Endothelial cell of umbilical vein (primary cell): Measurements from ENCODE around the gene FLRT1. TPM values are rescaled to one million over a fixed set of nuclear protein-coding genes. Genes with fewer than 3 reads are reported as not detected.

Experiments used
- BruUV-seq: library from RNA; stranded (reverse); fragments of 400-500 nt; replicated peaks from 2 replicates; lab custom pipeline; 2021; lab: Mats Ljungman, UMichigan
- CTCF ChIA-PET: fragments of 300-600, 350-600 bp; sonication (Branson Sonifier 250); formaldehyde crosslinking; loops from one replicate; lab custom pipeline; 2021; ENCODE audit warnings: antibody characterized with exemption, inconsistent platforms; lab: Charles Lee
- POLR2A ChIA-PET: fragments of 300-600, 350-600 bp; sonication (Branson Sonifier 250); formaldehyde crosslinking; loops from one replicate; lab custom pipeline; 2021; ENCODE audit warnings: antibody characterized with exemption, inconsistent platforms; lab: Charles Lee
- DNase-seq: peaks from one replicate; pipeline ENCODE4 v3.0.0-alpha.2; 2011; ENCODE audit warnings: low read depth, low spot score
- FAIRE-seq: peaks from 2 replicates; lab custom pipeline; 2011; peaks lifted over from hg19 to GRCh38; lab: Jason Lieb, UNC
- H2AFZ ChIP-seq: 2 replicates; pipeline ENCODE4 v1.6.0; 2012; ENCODE audit warnings: low read depth, low read length, control low read depth, inconsistent platforms
- H3K27ac ChIP-seq: 2 replicates; pipeline ENCODE4 v1.5.1; 2011; ENCODE audit warnings: low read depth, mild to moderate bottlenecking, control low read depth, low read length, moderate library complexity; ENCODE audit not compliant: insufficient read depth
- H3K27me3 ChIP-seq, 2 experiments: 2 replicates each; pipeline versions ENCODE4 v1.6.0 to v1.6.1; 2011; ENCODE audit warnings: low read length in 2 of 2, mixed read lengths in 1 of 2; ENCODE audit not compliant: control insufficient read depth in 2 of 2, insufficient read depth in 2 of 2
- H3K36me3 ChIP-seq, 2 experiments: 2 replicates in 1 of 2; 3 replicates in 1 of 2; pipeline ENCODE4 v1.5.1; 2011; ENCODE audit warnings: low read length in 2 of 2, mild to moderate bottlenecking in 1 of 2, moderate library complexity in 1 of 2; ENCODE audit not compliant: control insufficient read depth in 2 of 2, insufficient read depth in 2 of 2; ENCODE audit errors: extremely low read depth in 1 of 2
- H3K4me1 ChIP-seq: 3 replicates; pipeline ENCODE4 v1.5.1; 2011; ENCODE audit warnings: mild to moderate bottlenecking, low read length; ENCODE audit not compliant: control insufficient read depth, insufficient read depth; ENCODE audit errors: extremely low read depth
- H3K4me2 ChIP-seq: 2 replicates; pipeline ENCODE4 v1.6.1; 2011; ENCODE audit warnings: low read length, control low read depth, mixed read lengths; ENCODE audit not compliant: insufficient read depth
- H3K4me3 ChIP-seq, 3 experiments: fragments of 200-600 bp in 1 of 3; sonication (generic), shearing (Covaris generic) in 1 of 3; replicated peaks in 1 of 3; 2 replicates each; pipeline ENCODE4 v1.5.1; 2011 to 2016; ENCODE audit warnings: control low read depth in 3 of 3, low read length in 3 of 3, mild to moderate bottlenecking in 2 of 3, inconsistent platforms in 1 of 3, low read depth in 1 of 3, moderate library complexity in 1 of 3; ENCODE audit not compliant: insufficient read depth in 1 of 3
- H3K79me2 ChIP-seq: 2 replicates; pipeline ENCODE4 v1.6.0; 2012; ENCODE audit warnings: low read length, inconsistent platforms; ENCODE audit not compliant: control insufficient read depth, insufficient read depth
- H3K9ac ChIP-seq: replicated peaks from 2 replicates; pipeline ENCODE3; 2011; ENCODE audit warnings: low read length, control low read depth; ENCODE audit not compliant: insufficient read depth; ENCODE audit errors: extremely low read depth
- H3K9me1 ChIP-seq: replicated peaks from 3 replicates; pipeline ENCODE4 v1.6.0; 2011; ENCODE audit warnings: mild to moderate bottlenecking, low read length; ENCODE audit not compliant: control insufficient read depth, insufficient read depth; ENCODE audit errors: extremely low read depth
- H3K9me3 ChIP-seq: replicated peaks from 2 replicates; pipeline ENCODE4 v1.5.1; 2012; ENCODE audit warnings: low read length, inconsistent platforms; ENCODE audit not compliant: control insufficient read depth, insufficient read depth
- H4K20me1 ChIP-seq: replicated peaks from 2 replicates; pipeline ENCODE3; 2011; ENCODE audit warnings: mild to moderate bottlenecking, low read length; ENCODE audit not compliant: control insufficient read depth, insufficient read depth; ENCODE audit errors: extremely low read depth
- EZH2 ChIP-seq: IDR thresholded peaks from 2 replicates; pipeline ENCODE4 v1.6.1; 2012; ENCODE audit warnings: borderline replicate concordance, low read depth, mild to moderate bottlenecking, moderate library complexity, low read length, inconsistent platforms; ENCODE audit not compliant: severe bottlenecking
- FOS ChIP-seq: IDR thresholded peaks from 2 replicates; pipeline ENCODE4 v1.6.1; 2011; ENCODE audit warnings: mild to moderate bottlenecking, low read length, moderate library complexity, borderline replicate concordance; ENCODE audit not compliant: insufficient read depth
- GATA2 ChIP-seq: IDR thresholded peaks from 2 replicates; pipeline ENCODE4 v1.7.0; 2011; ENCODE audit warnings: low read depth, mild to moderate bottlenecking, moderate library complexity, mixed read lengths, low read length; ENCODE audit not compliant: insufficient read length, insufficient read depth
- JUN ChIP-seq: IDR thresholded peaks from 2 replicates; pipeline ENCODE4 v1.6.1; 2011; ENCODE audit warnings: borderline replicate concordance, low read depth; ENCODE audit not compliant: insufficient read length, insufficient read depth
- MAX ChIP-seq: IDR thresholded peaks from 2 replicates; pipeline ENCODE4 v1.6.1; 2011; ENCODE audit not compliant: insufficient read depth, insufficient read length
- MYC ChIP-seq: IDR thresholded peaks from one replicate; pipeline ENCODE4 v1.6.1; 2011; ENCODE audit warnings: mild to moderate bottlenecking, low read depth, low read length
- POLR2A ChIP-seq: IDR thresholded peaks from 2 replicates; pipeline ENCODE4 v1.6.1; 2012; ENCODE audit warnings: low read depth, mild to moderate bottlenecking, control low read depth, low read length
- POLR2AphosphoS5 ChIP-seq: IDR thresholded peaks from 2 replicates; pipeline ENCODE4 v1.6.1; 2012; ENCODE audit warnings: low read depth, mild to moderate bottlenecking, control low read depth, low read length, moderate library complexity; ENCODE audit not compliant: insufficient read depth
- dilution Hi-C: fragments of 300-500 bp; cut with MboI; formaldehyde crosslinking; loops from one replicate; pipeline ENCODE4 v1.15.0; 2019; ENCODE audit warnings: low sequenced_read_pairs; ENCODE audit not compliant: extremely low pct_ligation_motif_present
- intact Hi-C: fragments of 100-400 bp; cut with micrococcal nuclease; formaldehyde crosslinking; loops from one replicate; pipeline ENCODE4 v1.10.0; 2022
- polyA plus RNA-seq, 4 experiments: library from polyadenylated mRNA; depleted of rRNA in 3 of 4; stranded (reverse) in 3 of 4; unstranded in 1 of 4; fragments of >200 nt; gene quantifications; 2 replicates each; pipeline versions ENCODE4 v1.2.1 to v1.2.3, GENCODE V29; 2011 to 2012; ENCODE audit warnings: missing spikeins in 1 of 4
- total RNA-seq: library from RNA; stranded (reverse); gene quantifications from 2 replicates; pipeline ENCODE4 v1.2.3, GENCODE V29; 2021
- TF ChIP-seq, protein P1 (sequence below), 2 donors: IDR thresholded peaks; 1 replicate in 1 of 2; 2 replicates in 1 of 2; pipeline ENCODE4 v1.5.1; 2011; ENCODE audit warnings: low read length in 2 of 2, mild to moderate bottlenecking in 2 of 2, moderate library complexity in 2 of 2, control low read depth in 1 of 2, inconsistent platforms in 1 of 2, low read depth in 1 of 2; ENCODE audit not compliant: insufficient read depth in 1 of 2; ENCODE audit errors: extremely low read depth in 1 of 2

Gene FLRT1
- total and polyA plus RNA-seq, 2 donors (not counting 3 experiments of a cell fraction or from before 2014, with no cell fraction given), result not detected

- intact Hi-C loops (no loop called here), dilution Hi-C loops (no loop called here)
- no peak overlapping the region for H3K4me3 ChIP-seq
- H3K27me3 ChIP-seq, result no peaks in the 10 kb centered on the region
- ChIA-PET POLR2A (no interaction called here), CTCF (no interaction called here)
- no peak overlapping the region for H3K4me2 ChIP-seq
- BruUV-seq, result no TSS peak
- no peaks in the 10 kb centered on the region for H3K9me3 ChIP-seq
- H4K20me1 ChIP-seq, result no peaks in the 10 kb centered on the region
- H3K27ac ChIP-seq, result no peak overlapping the region
- no peaks in the 10 kb centered on the region for H3K36me3 ChIP-seq
- no peaks in the 10 kb centered on the region for H3K9me1 ChIP-seq
- no peak overlapping the region for H2AFZ ChIP-seq
- TF ChIP-seq MAX (no peak), POLR2A (no peak), FOS (no peak), POLR2AphosphoS5 (no peak), GATA2 (no peak), EZH2 (no peak), JUN (no peak), MYC (no peak)
- TF ChIP-seq, protein P1, sequence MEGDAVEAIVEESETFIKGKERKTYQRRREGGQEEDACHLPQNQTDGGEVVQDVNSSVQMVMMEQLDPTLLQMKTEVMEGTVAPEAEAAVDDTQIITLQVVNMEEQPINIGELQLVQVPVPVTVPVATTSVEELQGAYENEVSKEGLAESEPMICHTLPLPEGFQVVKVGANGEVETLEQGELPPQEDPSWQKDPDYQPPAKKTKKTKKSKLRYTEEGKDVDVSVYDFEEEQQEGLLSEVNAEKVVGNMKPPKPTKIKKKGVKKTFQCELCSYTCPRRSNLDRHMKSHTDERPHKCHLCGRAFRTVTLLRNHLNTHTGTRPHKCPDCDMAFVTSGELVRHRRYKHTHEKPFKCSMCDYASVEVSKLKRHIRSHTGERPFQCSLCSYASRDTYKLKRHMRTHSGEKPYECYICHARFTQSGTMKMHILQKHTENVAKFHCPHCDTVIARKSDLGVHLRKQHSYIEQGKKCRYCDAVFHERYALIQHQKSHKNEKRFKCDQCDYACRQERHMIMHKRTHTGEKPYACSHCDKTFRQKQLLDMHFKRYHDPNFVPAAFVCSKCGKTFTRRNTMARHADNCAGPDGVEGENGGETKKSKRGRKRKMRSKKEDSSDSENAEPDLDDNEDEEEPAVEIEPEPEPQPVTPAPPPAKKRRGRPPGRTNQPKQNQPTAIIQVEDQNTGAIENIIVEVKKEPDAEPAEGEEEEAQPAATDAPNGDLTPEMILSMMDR (IDR thresholded peaks at IDR 0.05; ENCODE audit: extremely low read depth in 1 of 2, insufficient read depth in 1 of 2, low read depth in 1 of 2, low read length in 2 of 2), result no peak
- FAIRE-seq, result no peak
- H3K9ac ChIP-seq, result no peak overlapping the region
- no peaks in the 10 kb centered on the region for H3K79me2 ChIP-seq
- peaks cover 4% of the 10 kb centered on the region for H3K4me1 ChIP-seq
- no peak for DNase-seq
Observed at GRCh38 chr11:64056861-64057260, 21.1 kb downstream of the FLRT1 start.
